Dermis blood vessel endothelial cell (primary cell): Measurements from ENCODE around the gene GOLGA6D. TPM values are rescaled to one million over a fixed set of nuclear protein-coding genes. Genes with fewer than 3 reads are reported as not detected.
A peak's percentile ranks its signal among the peaks of the same experiment; 100 is the strongest.

Experiments
- DNase-seq: peaks from one replicate; pipeline ENCODE4 v3.0.0; 2010
- total RNA-seq: library from RNA; depleted of rRNA; stranded (reverse); fragments of >200 nt; gene quantifications from 2 replicates; pipeline ENCODE4 v1.2.3, GENCODE V29; 2014

The GOLGA6D gene
- total RNA-seq, 1 donor from 2014 or later = not detected

GRCh38 chr15:75335313-75335704 is 52.7 kb downstream of the GOLGA6D start:
- no peak for DNase-seq

DNA sequence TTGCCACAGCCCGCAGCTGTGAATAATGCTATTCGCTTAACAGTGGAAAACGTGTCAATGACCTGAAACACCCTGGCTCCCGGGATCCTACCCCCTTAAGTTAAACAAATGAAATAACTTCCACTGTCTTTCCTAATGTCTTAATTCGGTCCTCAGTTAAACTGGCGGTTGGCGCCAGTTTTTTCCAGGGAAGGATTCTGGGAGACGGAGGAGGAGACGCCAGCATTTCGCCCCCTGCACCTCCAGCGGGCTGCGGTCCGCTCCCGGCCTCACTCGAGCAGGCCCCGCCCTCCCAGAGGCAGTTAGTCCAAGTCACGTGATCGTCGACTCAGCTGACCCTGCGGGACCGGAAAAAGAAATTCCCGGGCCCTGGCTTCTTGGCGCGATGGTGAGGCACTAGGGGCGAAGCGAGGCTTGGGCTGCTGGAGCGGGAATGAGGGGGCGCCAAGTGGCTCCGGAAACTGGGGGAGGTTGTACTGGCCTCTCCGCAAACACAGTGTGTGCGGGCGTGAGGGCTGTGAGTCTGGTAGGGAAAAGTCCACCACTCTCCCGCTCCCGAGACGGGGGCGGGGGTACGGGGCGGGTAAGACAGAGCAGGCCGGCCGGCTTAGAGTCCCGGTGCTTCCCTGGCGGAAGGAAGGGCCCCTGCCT is 53.2 kb downstream of the GOLGA6D start, which contains the start of gene COMMD4:
TSS of gene COMMD4 (plus strand) at position 359 of the 651 bp plus-strand sequence. CDS start at position 386, 27 bp downstream.
- peak; percentile 95 for DNase-seq

- no peak for DNase-seq
Measured at GRCh38 chr15:75338661-75339240, 56.1 kb downstream of the GOLGA6D start.

GRCh38 chr15:75339531-75340240 is 57.1 kb downstream of the GOLGA6D start:
- DNase-seq = no peak

DNA sequence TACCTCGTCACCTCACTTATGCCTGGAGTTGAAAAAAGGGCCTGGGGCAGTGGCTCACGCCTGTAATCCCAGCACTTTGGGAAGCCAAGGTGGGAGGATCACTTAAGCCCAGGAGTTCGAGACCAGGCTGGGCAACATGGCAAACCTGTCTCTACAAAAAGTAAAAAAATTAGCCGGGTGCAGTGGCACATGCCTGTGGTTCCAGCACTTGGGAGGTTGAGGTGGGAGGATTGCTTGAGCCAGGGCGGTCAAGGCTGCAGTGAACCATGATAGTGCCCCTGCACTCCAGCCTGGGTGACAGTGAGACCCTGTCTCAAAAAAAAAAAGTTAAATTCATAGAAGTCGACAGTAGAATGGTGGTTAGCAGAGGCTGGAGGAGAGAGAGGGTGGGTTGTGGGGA is 59.6 kb downstream of the GOLGA6D start:
- DNase-seq = no peak

- peak; percentile 24 for DNase-seq
Measured at GRCh38 chr15:75343953-75344352, 61.3 kb downstream of the GOLGA6D start.

Other genes starting within 250 kb of the GOLGA6D start
- 7.0 and 12.4 TPM in 2 replicates for gene C15orf39, start 81.0 kb upstream of the GOLGA6D start, total RNA-seq
- not detected in 2 replicates for gene GOLGA6C, start 24.5 kb upstream of the GOLGA6D start, total RNA-seq
- gene COMMD4, start 53.2 kb downstream of the GOLGA6D start, total RNA-seq = 74.2 and 84.6 TPM in 2 replicates
- 21.7 and 35.6 TPM in 2 replicates for gene NEIL1, start 64.2 kb downstream of the GOLGA6D start, total RNA-seq
- 102 and 192 TPM in 2 replicates for gene MAN2C1, start 85.8 kb downstream of the GOLGA6D start, total RNA-seq
- 32.0 and 40.8 TPM in 2 replicates for gene SIN3A, start 168.9 kb downstream of the GOLGA6D start, total RNA-seq